HepG2 (cell line): Measurements from ENCODE around the gene CDC14B. TPM values are rescaled to one million over a fixed set of nuclear protein-coding genes. Genes with fewer than 3 reads are reported as not detected.

ENCODE experiments used
- ARNTL ChIP-seq: sonication (generic); formaldehyde crosslinking; IDR thresholded peaks from 2 replicates; pipeline ENCODE4 v1.4.0; 2020; ENCODE audit warnings: mild to moderate bottlenecking, missing genetic modification reagents
- BORCS8-MEF2B ChIP-seq: sonication (generic); formaldehyde crosslinking; IDR thresholded peaks from 2 replicates; pipeline ENCODE4 v1.8.0; 2022; ENCODE audit warnings: mild to moderate bottlenecking, missing genetic modification reagents
- BRCA1 ChIP-seq: sonication (generic); formaldehyde crosslinking; IDR thresholded peaks from 2 replicates; pipeline ENCODE4 v1.4.0; 2020; ENCODE audit warnings: missing genetic modification reagents
- ETV5 ChIP-seq: IDR thresholded peaks from 2 replicates; pipeline ENCODE4 v1.6.1; 2018; ENCODE audit warnings: missing biosample characterization, missing genetic modification reagents, inconsistent platforms, borderline replicate concordance
- HMGA1 ChIP-seq: sonication (generic); formaldehyde crosslinking; conservative IDR thresholded peaks from 2 replicates; pipeline ENCODE4 v1.4.0; 2020; ENCODE audit warnings: missing genetic modification reagents
- KMT2A ChIP-seq: sonication (generic); formaldehyde crosslinking; IDR thresholded peaks from 2 replicates; pipeline ENCODE4 v1.4.0; 2020; ENCODE audit warnings: missing genetic modification reagents
- MAFG ChIP-seq: sonication (generic); formaldehyde crosslinking; IDR thresholded peaks from 2 replicates; pipeline ENCODE4 v1.5.1; 2020; ENCODE audit warnings: mild to moderate bottlenecking, missing genetic modification reagents
- MAX ChIP-seq: IDR thresholded peaks from 2 replicates; pipeline ENCODE4 v1.6.1; 2012; ENCODE audit warnings: inconsistent platforms
- MIER2 ChIP-seq: IDR thresholded peaks from 2 replicates; pipeline ENCODE4 v1.6.1; 2016; ENCODE audit warnings: missing biosample characterization, missing genetic modification reagents
- MTA3 ChIP-seq: sonication (generic); formaldehyde crosslinking; IDR thresholded peaks from 2 replicates; pipeline ENCODE4 v1.4.0; 2020; ENCODE audit warnings: missing genetic modification reagents
- MTF2 ChIP-seq: sonication (generic); formaldehyde crosslinking; IDR thresholded peaks from 2 replicates; pipeline ENCODE4 v1.5.0; 2020; ENCODE audit warnings: missing genetic modification reagents, borderline replicate concordance
- MZF1 ChIP-seq: sonication (generic); formaldehyde crosslinking; IDR thresholded peaks from 2 replicates; pipeline ENCODE4 v1.8.1; 2023; ENCODE audit warnings: mild to moderate bottlenecking, missing genetic modification reagents, borderline replicate concordance
- SMYD3 ChIP-seq: sonication (generic); formaldehyde crosslinking; IDR thresholded peaks from 2 replicates; pipeline ENCODE4 v1.8.1; 2023; ENCODE audit warnings: mild to moderate bottlenecking, missing genetic modification reagents
- SSRP1 ChIP-seq: IDR thresholded peaks from 2 replicates; pipeline ENCODE4 v1.6.1; 2016; ENCODE audit warnings: control low read depth
- SYNCRIP ChIP-seq: fragments of 200-400 bp; formaldehyde crosslinking; IDR thresholded peaks from 2 replicates; pipeline ENCODE4 v1.6.1; 2018; ENCODE audit warnings: mild to moderate bottlenecking, low read depth, low read length; ENCODE audit not compliant: insufficient read depth
- TRIM22 ChIP-seq: fragments of 450-650 bp; IDR thresholded peaks from 2 replicates; pipeline ENCODE4 v1.6.1; 2017
- U2AF2 ChIP-seq: fragments of 200-400 bp; formaldehyde crosslinking; IDR thresholded peaks from 2 replicates; pipeline ENCODE4 v1.6.1; 2017; ENCODE audit warnings: low read depth, mild to moderate bottlenecking, low read length
- ZFP82 ChIP-seq: sonication (generic); formaldehyde crosslinking; IDR thresholded peaks from 2 replicates; pipeline ENCODE4 v1.5.1; 2020; ENCODE audit warnings: mild to moderate bottlenecking, missing genetic modification reagents, borderline replicate concordance
- ZNF20 ChIP-seq: sonication (generic); formaldehyde crosslinking; IDR thresholded peaks from 2 replicates; pipeline ENCODE4 v1.4.0; 2020; ENCODE audit warnings: mild to moderate bottlenecking, moderate library complexity, missing genetic modification reagents
- ZNF3 ChIP-seq: IDR thresholded peaks from 2 replicates; pipeline ENCODE4 v1.7.0; 2017; ENCODE audit warnings: inconsistent platforms
- ZNF510 ChIP-seq: sonication (generic); formaldehyde crosslinking; IDR thresholded peaks from 2 replicates; pipeline ENCODE4 v1.4.0; 2020; ENCODE audit warnings: low read depth, mild to moderate bottlenecking, missing genetic modification reagents
- ZNF546 ChIP-seq: sonication (generic); formaldehyde crosslinking; conservative IDR thresholded peaks from 2 replicates; pipeline ENCODE4 v1.8.1; 2023; ENCODE audit warnings: mild to moderate bottlenecking, missing genetic modification reagents
- polyA plus RNA-seq, 8 experiments: library from polyadenylated mRNA; depleted of rRNA in 3 of 8; stranded (reverse) in 7 of 8; unstranded in 1 of 8; fragments of >200 nt; fragmentation: Illumina TruSeq in 4 of 8; extraction: Trizol in 4 of 8; gene quantifications; 2 replicates each; pipeline versions ENCODE4 v1.2.1 to v1.2.3, GENCODE V29; 2011 to 2016; ENCODE audit warnings: low read depth in 4 of 8, missing spikeins in 1 of 8, mixed read lengths in 1 of 8; ENCODE audit not compliant: insufficient read depth in 1 of 8
- total RNA-seq, 5 experiments: library from RNA; depleted of rRNA; stranded (reverse); fragments of >200 nt; fragmentation: Illumina TruSeq; extraction: Trizol; gene quantifications; 2 replicates each; pipeline ENCODE4 v1.2.3, GENCODE V29; 2016; ENCODE audit warnings: low read depth in 1 of 5
- TF ChIP-seq, protein P1 (sequence below): sonication (generic); formaldehyde crosslinking; conservative IDR thresholded peaks from 2 replicates; pipeline ENCODE4 v1.4.0; 2020; ENCODE audit warnings: mild to moderate bottlenecking, missing genetic modification reagents, moderate library complexity
- TF ChIP-seq, protein P2 (sequence below): sonication (generic); formaldehyde crosslinking; IDR thresholded peaks from 2 replicates; pipeline ENCODE4 v1.5.1; 2020; ENCODE audit warnings: missing genetic modification reagents, mild to moderate bottlenecking, borderline replicate concordance

CDC14B gene
- total and polyA plus RNA-seq, 2 of the 13 experiments (the other 11 are each of a cell fraction or from before 2014, with no cell fraction given): 25.8 to 33.3 TPM

- TF ChIP-seq, protein P1, sequence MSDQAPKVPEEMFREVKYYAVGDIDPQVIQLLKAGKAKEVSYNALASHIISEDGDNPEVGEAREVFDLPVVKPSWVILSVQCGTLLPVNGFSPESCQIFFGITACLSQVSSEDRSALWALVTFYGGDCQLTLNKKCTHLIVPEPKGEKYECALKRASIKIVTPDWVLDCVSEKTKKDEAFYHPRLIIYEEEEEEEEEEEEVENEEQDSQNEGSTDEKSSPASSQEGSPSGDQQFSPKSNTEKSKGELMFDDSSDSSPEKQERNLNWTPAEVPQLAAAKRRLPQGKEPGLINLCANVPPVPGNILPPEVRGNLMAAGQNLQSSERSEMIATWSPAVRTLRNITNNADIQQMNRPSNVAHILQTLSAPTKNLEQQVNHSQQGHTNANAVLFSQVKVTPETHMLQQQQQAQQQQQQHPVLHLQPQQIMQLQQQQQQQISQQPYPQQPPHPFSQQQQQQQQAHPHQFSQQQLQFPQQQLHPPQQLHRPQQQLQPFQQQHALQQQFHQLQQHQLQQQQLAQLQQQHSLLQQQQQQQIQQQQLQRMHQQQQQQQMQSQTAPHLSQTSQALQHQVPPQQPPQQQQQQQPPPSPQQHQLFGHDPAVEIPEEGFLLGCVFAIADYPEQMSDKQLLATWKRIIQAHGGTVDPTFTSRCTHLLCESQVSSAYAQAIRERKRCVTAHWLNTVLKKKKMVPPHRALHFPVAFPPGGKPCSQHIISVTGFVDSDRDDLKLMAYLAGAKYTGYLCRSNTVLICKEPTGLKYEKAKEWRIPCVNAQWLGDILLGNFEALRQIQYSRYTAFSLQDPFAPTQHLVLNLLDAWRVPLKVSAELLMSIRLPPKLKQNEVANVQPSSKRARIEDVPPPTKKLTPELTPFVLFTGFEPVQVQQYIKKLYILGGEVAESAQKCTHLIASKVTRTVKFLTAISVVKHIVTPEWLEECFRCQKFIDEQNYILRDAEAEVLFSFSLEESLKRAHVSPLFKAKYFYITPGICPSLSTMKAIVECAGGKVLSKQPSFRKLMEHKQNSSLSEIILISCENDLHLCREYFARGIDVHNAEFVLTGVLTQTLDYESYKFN (CRISPR knock-in tag): no peak
- no peak for TF ChIP-seq MTA3 (CRISPR knock-in tag)
- no peak for TF ChIP-seq SMYD3 (CRISPR knock-in tag)
- no peak for TF ChIP-seq MTF2 (CRISPR knock-in tag)
- no peak for TF ChIP-seq TRIM22
- TF ChIP-seq MZF1 (CRISPR knock-in tag): no peak
- TF ChIP-seq ZNF3 (CRISPR knock-in tag): no peak
- no peak for TF ChIP-seq U2AF2
- TF ChIP-seq ZNF546 (CRISPR knock-in tag): no peak
- TF ChIP-seq SYNCRIP: no peak
- TF ChIP-seq MIER2: no peak
- TF ChIP-seq BRCA1 (CRISPR knock-in tag): no peak
- no peak for TF ChIP-seq HMGA1 (CRISPR knock-in tag)
- TF ChIP-seq MAX: no peak
- no peak for TF ChIP-seq MAFG (CRISPR knock-in tag)
- TF ChIP-seq, protein P2, sequence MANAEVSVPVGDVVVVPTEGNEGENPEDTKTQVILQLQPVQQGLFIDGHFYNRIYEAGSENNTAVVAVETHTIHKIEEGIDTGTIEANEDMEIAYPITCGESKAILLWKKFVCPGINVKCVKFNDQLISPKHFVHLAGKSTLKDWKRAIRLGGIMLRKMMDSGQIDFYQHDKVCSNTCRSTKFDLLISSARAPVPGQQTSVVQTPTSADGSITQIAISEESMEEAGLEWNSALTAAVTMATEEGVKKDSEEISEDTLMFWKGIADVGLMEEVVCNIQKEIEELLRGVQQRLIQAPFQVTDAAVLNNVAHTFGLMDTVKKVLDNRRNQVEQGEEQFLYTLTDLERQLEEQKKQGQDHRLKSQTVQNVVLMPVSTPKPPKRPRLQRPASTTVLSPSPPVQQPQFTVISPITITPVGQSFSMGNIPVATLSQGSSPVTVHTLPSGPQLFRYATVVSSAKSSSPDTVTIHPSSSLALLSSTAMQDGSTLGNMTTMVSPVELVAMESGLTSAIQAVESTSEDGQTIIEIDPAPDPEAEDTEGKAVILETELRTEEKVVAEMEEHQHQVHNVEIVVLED (CRISPR knock-in tag): no peak
- no peak for TF ChIP-seq KMT2A (CRISPR knock-in tag)
- TF ChIP-seq ZNF20 (CRISPR knock-in tag): no peak
- TF ChIP-seq ZNF510 (CRISPR knock-in tag): no peak
- no peak for TF ChIP-seq SSRP1 (CRISPR knock-in tag)
- no peak for TF ChIP-seq ZFP82 (CRISPR knock-in tag)
- TF ChIP-seq BORCS8-MEF2B (CRISPR knock-in tag): no peak
- no peak for TF ChIP-seq ETV5 (CRISPR knock-in tag)
- no peak for TF ChIP-seq ARNTL (CRISPR knock-in tag)
Observed at GRCh38 chr9:96559339-96559943, 60.2 kb downstream of the CDC14B start (continued).
